ENCODE results near the gene CACNB3.

DNA sequence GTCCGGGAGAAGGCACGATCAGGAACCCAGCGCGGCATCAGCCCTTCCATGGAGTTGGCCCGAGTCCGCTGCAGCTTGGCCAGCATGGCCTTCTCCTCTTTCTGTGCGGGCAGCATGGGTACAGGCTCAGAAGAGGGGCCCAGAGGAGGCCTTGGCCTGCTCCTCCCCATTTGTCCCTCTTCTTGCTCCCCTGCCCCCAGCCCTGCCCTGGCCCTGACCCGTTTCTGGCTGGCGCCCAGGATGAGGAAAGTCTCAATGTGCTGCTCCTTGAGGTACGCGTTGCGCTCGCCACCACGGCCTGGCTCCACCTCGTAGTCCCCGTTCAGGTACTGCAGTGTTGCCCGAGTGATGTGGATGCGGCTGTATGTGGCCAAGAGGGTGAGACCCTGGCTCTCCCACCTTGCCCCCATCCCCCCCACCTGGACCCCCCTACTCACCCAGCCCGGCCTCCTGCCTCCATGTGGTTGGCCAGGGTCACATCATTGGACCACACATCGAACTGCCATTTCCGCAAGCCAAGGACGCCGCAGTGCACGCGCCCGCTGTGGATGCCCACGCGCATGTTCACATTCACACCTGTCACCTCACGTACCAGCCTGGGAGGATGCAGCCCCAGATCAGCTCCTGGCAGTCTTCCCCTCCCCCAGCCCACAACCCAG is 42.2 kb upstream of the CACNB3 start:
- TF ChIP-seq CTCF (IDR thresholded peaks at IDR 0.05) (no peak), POLR2A (IDR thresholded peaks at IDR 0.05) (no peak)
